Measurements from ENCODE around the gene GATA1. TPM values are rescaled to one million over a fixed set of nuclear protein-coding genes. Genes with fewer than 3 reads are reported as not detected.

The GATA1 gene
- total RNA-seq, 1 experiment from 2014 or later, result not detected

- DNase-seq (ENCODE audit: unreplicated experiment), result no peak
- Mint-ChIP-seq H3K36me3 (ENCODE audit: insufficient read depth, unreplicated experiment) (peaks cover 27% of the 10 kb centered on the region), H3K27me3 (ENCODE audit: insufficient read depth, unreplicated experiment) (no peaks in the 10 kb centered on the region), H3K9me3 (ENCODE audit: unreplicated experiment) (peaks cover 8% of the 10 kb centered on the region), H3K27ac (ENCODE audit: low read depth, unreplicated experiment) (no peak overlapping the region), H3K4me1 (ENCODE audit: insufficient read depth, unreplicated experiment) (no peaks in the 10 kb centered on the region), H3K4me3 (ENCODE audit: unreplicated experiment) (no peak overlapping the region)
- BruUV-seq (replicated peaks), result TSS peak; percentile 33
- TF ChIP-seq CTCF (IDR thresholded peaks at IDR 0.05; ENCODE audit: unreplicated experiment), result no peak
- CTCF ChIA-PET, result interaction anchor here (0.9 kb wide), 1 partner anchor 987 kb away, joined by 5 read pairs; no protein-coding TSS in a partner anchor
- POLR2A ChIA-PET, result interaction anchor here (0.6 kb wide), 1 partner anchor 22 kb away, joined by 3 read pairs; no protein-coding TSS in a partner anchor
- intact Hi-C loops (cut with micrococcal nuclease), result no loop called here
Observed at GRCh38 chrX:48823053-48823452, 36.7 kb downstream of the GATA1 start.

- Mint-ChIP-seq H3K27ac (ENCODE audit: low read depth, unreplicated experiment) (no peak overlapping the region), H3K36me3 (ENCODE audit: insufficient read depth, unreplicated experiment) (peaks cover 27% of the 10 kb centered on the region), H3K4me1 (ENCODE audit: insufficient read depth, unreplicated experiment) (no peaks in the 10 kb centered on the region), H3K4me3 (ENCODE audit: unreplicated experiment) (no peak overlapping the region), H3K27me3 (ENCODE audit: insufficient read depth, unreplicated experiment) (no peaks in the 10 kb centered on the region), H3K9me3 (ENCODE audit: unreplicated experiment) (peaks cover 8% of the 10 kb centered on the region)
- DNase-seq (ENCODE audit: unreplicated experiment), result no peak
- ChIA-PET CTCF (no interaction called here), POLR2A (no interaction called here)
- intact Hi-C loops (cut with micrococcal nuclease), result no loop called here
- no peak for TF ChIP-seq CTCF (IDR thresholded peaks at IDR 0.05; ENCODE audit: unreplicated experiment)
- BruUV-seq (replicated peaks), result no TSS peak
Observed at GRCh38 chrX:48824066-48824465, 37.7 kb downstream of the GATA1 start.

GRCh38 chrX:48826135-48826875, 39.9 kb downstream of the GATA1 start, which contains the start of gene ERAS:
Gene ERAS (plus strand): TSS chrX:48826513. CDS start chrX:48829124, 2,611 bp downstream.
- no peak for TF ChIP-seq CTCF (IDR thresholded peaks at IDR 0.05; ENCODE audit: unreplicated experiment)
- Mint-ChIP-seq H3K36me3 (ENCODE audit: insufficient read depth, unreplicated experiment) (peaks cover 18% of the 10 kb centered on the region), H3K4me3 (ENCODE audit: unreplicated experiment) (no peak within 1 kb of the TSS), H3K27ac (ENCODE audit: low read depth, unreplicated experiment) (no peak within 1 kb of the TSS), H3K9me3 (ENCODE audit: unreplicated experiment) (no peaks in the 10 kb centered on the region), H3K27me3 (ENCODE audit: insufficient read depth, unreplicated experiment) (no peaks in the 10 kb centered on the region), H3K4me1 (ENCODE audit: insufficient read depth, unreplicated experiment) (no peaks in the 10 kb centered on the region)
- BruUV-seq (replicated peaks), result no TSS peak
- no peak for DNase-seq (ENCODE audit: unreplicated experiment)
- ChIA-PET POLR2A (no interaction called here), CTCF (interaction anchor here (1.1 kb wide), 1 partner anchor 8 kb away, joined by 3 read pairs; no protein-coding TSS in a partner anchor)
- intact Hi-C loops (cut with micrococcal nuclease), result no loop called here

- peaks cover 12% of the 10 kb centered on the region for H3K36me3 Mint-ChIP-seq (ENCODE audit: insufficient read depth, unreplicated experiment)
- no peaks in the 10 kb centered on the region for H3K4me1 Mint-ChIP-seq (ENCODE audit: insufficient read depth, unreplicated experiment)
- CTCF ChIA-PET, result no interaction called here
- H3K27ac Mint-ChIP-seq (ENCODE audit: low read depth, unreplicated experiment), result no peak overlapping the region
- no peak for TF ChIP-seq CTCF (IDR thresholded peaks at IDR 0.05; ENCODE audit: unreplicated experiment)
- intact Hi-C loops (cut with micrococcal nuclease), result no loop called here
- H3K4me3 Mint-ChIP-seq (ENCODE audit: unreplicated experiment), result no peak overlapping the region
- no peaks in the 10 kb centered on the region for H3K27me3 Mint-ChIP-seq (ENCODE audit: insufficient read depth, unreplicated experiment)
- DNase-seq (ENCODE audit: unreplicated experiment), result no peak
- no peaks in the 10 kb centered on the region for H3K9me3 Mint-ChIP-seq (ENCODE audit: unreplicated experiment)
- POLR2A ChIA-PET, result no interaction called here
- BruUV-seq (replicated peaks), result no TSS peak
Observed at GRCh38 chrX:48826876-48827653, 40.7 kb downstream of the GATA1 start.

Data from MCF 10A (cell line).